Mononuclear cell (primary cell): ENCODE results near the gene RASGRF1. TPM values are rescaled to one million over a fixed set of nuclear protein-coding genes. Genes with fewer than 3 reads are reported as not detected.
A peak's percentile ranks its signal among the peaks of the same experiment; 100 is the strongest.

ENCODE experiments used
- H3K27me3 ChIP-seq: 2 replicates; pipeline ENCODE4 v1.6.0; 2011; ENCODE audit warnings: low read length, control low read depth; ENCODE audit not compliant: insufficient read depth
- H3K4me1 ChIP-seq: 2 replicates; pipeline ENCODE4 v1.5.1; 2011; ENCODE audit warnings: mild to moderate bottlenecking, low read length, control low read depth; ENCODE audit not compliant: insufficient read depth
- H3K4me3 ChIP-seq: 2 replicates; pipeline ENCODE4 v1.5.1; 2011; ENCODE audit warnings: mild to moderate bottlenecking, low read length, moderate library complexity
- H3K9me3 ChIP-seq: 2 replicates; pipeline ENCODE4 v1.5.1; 2011; ENCODE audit warnings: low read depth, mild to moderate bottlenecking, control low read depth, low read length
- total RNA-seq: library from RNA; depleted of rRNA; stranded (reverse); fragments of >200 nt; gene quantifications from one replicate; pipeline ENCODE4 v1.2.3, GENCODE V29; 2012

Gene RASGRF1
- total RNA-seq, 1 donor = not detected

DNA sequence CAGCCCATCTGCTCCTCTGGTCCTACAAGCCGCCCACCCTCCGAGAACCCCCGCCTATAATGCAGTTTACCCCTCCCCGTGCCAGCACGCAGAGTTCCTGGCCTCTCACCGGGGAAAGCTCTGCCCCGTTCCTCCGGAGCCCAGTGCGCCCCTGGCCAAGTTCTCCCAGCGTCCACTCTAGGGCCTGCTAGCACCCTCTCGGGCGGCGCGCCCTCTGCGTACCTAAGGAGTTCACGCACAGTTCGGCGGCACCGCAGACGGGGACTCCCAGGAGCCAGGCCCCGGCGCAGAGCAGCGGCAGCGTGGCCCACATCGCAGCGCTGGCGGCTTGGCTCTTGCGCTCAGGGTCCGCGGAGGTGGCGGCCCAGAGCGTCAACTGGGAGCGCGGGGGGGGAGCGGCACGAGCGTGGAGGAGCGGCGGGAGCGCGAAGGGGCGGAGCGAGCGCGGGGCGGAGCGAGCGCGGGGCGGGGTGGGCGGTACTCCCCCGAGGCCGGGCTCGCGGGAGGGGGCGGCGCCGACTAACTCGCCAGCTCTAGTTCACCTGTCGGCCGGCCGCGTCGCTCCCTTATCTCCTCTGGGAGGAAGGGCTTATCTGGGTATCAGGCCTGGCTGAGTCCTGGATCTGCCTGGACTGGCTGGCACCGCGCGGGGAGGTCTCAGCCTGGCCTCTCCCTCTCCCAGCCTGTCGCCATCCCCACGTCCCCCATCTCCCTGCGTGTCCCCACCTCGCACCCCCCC is 145.7 kb downstream of the RASGRF1 start, which contains the start of gene CTSH:
TSS of gene CTSH (minus strand) at position 378 of the 739 bp plus-strand sequence. CDS start at position 313, 65 bp downstream.
- Histone ChIP-seq H3K4me3 (peak within 1 kb of the TSS; percentile 62), H3K27me3 (no peaks in the 10 kb centered on the region), H3K9me3 (no peaks in the 10 kb centered on the region), H3K4me1 (peaks cover 39% of the 10 kb centered on the region)

DNA sequence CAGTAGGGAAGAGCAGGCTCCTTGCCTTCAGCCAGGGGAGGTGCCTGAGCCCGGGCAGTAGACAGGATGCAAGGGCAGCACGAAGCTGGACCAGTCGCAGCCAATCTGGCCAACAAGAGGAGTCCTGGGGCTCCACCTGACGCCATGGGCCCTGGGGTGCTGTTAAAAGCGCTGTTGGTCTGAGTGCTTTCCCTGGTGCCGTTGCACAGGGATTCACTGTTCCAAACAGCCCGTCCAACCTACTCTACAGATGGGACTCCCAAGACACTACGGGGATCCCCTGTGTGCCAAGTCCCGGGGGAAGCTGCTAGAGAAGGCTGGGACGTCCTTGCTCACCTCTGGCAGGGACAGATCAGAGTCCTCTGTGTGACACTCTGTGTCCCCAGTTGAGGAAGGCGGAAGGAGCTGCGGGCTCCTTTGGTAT is 146.4 kb downstream of the RASGRF1 start:
- Histone ChIP-seq H3K27me3 (no peaks in the 10 kb centered on the region), H3K4me3 (peak overlapping the region; percentile 62), H3K9me3 (no peaks in the 10 kb centered on the region), H3K4me1 (peaks cover 45% of the 10 kb centered on the region)

DNA sequence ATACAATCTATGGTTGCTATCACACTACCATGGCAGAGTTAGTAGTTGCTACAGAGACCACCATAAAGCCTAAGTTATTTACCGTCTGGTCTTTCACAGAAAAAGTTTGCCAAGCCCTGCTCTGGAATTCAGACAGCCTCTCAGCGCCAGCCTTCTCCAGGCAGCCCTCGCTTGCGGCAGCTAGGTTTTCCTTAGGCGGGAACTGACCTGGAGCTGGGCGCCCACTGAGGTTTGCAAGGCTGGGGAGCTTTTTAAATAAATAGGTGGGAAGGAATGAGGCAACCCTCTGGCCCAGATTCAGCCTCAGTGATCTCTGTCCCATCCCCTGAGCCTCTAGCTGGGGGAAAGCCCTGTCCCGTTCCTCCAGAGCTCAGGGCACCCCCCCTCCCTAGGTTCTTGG is 146.9 kb downstream of the RASGRF1 start:
- no peaks in the 10 kb centered on the region for H3K27me3 ChIP-seq
- H3K9me3 ChIP-seq = no peaks in the 10 kb centered on the region
- H3K4me3 ChIP-seq = peak overlapping the region; percentile 62
- H3K4me1 ChIP-seq = peaks cover 50% of the 10 kb centered on the region

DNA sequence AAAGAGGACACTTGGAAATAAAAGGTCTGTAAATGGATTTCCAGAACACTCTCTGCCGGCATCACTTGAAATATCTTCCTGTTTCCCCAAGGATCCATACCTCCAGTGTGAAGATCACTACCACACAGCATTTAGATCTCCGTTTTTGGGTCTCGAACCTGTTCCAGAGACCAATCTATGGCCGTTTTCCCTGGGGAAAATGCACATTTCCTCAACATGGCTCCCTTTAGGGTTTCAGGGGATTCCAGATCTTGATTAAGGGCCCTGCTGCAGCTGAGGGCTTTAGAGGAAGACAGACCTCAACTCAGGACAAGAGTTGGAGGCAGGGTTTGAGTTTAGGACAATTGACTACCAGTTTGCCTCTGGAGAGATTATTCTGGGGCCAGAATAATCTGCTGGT is 147.8 kb downstream of the RASGRF1 start:
- Histone ChIP-seq H3K9me3 (no peaks in the 10 kb centered on the region), H3K4me3 (no peak overlapping the region), H3K4me1 (peaks cover 60% of the 10 kb centered on the region), H3K27me3 (no peaks in the 10 kb centered on the region)

DNA sequence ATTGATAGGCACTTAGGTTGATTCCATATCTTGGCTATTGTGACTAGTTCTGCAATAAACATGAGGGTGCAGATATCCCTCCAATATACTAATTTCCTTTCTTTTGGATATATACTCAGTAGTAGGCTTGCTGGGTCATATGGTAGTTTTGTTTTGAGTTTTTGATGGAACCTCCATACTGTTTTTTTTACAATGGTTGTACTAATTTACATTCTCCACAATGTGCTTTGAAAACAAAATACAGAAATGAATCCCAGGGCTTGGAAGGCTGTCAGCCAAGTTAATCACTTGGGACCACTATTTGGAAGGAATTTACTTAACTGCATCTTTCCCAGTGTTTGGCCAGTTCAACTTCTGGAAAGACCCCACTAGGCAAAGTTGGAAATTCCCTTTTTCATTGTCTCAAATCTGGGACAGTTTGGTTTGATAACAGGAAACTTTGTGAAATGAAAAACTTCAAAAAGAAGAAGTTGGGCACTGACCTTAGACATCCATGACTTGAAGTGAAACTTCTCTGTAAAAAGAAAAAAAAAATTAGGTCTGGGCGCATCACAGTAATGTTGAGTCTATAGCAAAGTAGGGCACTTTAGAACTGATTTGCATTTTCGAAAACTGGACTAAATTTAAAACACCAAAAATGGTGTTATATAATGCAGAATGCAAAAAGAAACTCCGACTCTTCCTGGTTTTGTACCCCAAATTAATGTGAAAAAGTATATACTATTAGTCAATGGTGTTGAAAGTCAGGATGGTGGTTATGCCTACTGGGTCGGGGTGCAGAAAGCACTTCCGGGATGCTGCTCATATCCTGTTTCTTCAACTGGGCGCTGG is 151.7 kb downstream of the RASGRF1 start:
- Histone ChIP-seq H3K4me1 (peaks cover 83% of the 10 kb centered on the region), H3K27me3 (no peaks in the 10 kb centered on the region), H3K4me3 (no peak overlapping the region), H3K9me3 (no peaks in the 10 kb centered on the region)

DNA sequence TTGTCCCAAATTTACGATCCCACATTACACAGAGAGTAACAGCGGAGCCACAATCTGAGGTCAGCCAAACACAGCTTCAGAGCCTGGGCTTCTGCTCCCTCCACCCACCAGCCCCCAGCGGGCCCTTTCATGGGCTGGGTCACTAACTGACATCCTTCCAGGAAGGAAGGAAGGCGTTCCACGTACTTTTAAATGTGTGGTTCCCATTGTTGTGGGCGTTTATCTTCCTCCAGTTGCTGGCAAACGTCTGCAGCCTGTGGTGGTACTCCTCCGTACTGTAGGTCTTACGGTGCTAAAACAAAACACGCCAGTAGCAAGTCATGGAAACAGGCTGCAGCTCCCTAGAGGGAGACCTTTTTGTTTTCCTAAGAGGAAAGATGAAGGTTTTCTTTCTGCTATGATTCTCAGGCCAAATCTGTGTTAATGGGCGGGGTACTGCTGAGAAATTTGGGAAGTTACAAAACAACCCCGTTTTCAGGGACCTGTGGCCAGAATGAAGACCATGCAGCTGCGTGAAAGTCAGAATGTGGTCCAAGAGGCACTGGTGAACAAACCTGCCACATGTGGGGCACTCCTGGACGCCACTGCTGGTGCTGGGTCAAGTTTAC is 153.3 kb downstream of the RASGRF1 start:
- Histone ChIP-seq H3K9me3 (no peaks in the 10 kb centered on the region), H3K4me1 (peaks cover 67% of the 10 kb centered on the region), H3K4me3 (no peak overlapping the region), H3K27me3 (no peaks in the 10 kb centered on the region)

DNA sequence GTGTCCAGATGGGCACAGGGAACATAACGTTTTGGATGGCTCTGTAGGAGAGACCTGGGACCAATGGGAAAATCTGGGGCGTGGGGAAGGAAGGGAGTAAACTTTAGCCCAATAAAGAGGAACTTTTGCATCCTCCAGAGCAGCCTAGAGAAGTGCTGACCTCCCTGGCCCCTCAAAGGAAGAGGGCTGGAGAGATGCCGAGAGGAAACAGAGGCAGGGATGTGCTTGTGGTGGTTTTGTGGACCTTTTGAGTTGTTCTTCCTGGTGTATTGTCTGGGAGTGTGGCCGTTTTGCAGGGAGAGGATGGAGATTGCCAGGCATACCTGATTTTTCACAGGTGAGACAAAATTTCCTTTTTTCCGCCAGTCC is 155.9 kb downstream of the RASGRF1 start:
- H3K27me3 ChIP-seq = no peaks in the 10 kb centered on the region
- H3K4me1 ChIP-seq = peaks cover 50% of the 10 kb centered on the region
- H3K9me3 ChIP-seq = no peaks in the 10 kb centered on the region
- no peak overlapping the region for H3K4me3 ChIP-seq

DNA sequence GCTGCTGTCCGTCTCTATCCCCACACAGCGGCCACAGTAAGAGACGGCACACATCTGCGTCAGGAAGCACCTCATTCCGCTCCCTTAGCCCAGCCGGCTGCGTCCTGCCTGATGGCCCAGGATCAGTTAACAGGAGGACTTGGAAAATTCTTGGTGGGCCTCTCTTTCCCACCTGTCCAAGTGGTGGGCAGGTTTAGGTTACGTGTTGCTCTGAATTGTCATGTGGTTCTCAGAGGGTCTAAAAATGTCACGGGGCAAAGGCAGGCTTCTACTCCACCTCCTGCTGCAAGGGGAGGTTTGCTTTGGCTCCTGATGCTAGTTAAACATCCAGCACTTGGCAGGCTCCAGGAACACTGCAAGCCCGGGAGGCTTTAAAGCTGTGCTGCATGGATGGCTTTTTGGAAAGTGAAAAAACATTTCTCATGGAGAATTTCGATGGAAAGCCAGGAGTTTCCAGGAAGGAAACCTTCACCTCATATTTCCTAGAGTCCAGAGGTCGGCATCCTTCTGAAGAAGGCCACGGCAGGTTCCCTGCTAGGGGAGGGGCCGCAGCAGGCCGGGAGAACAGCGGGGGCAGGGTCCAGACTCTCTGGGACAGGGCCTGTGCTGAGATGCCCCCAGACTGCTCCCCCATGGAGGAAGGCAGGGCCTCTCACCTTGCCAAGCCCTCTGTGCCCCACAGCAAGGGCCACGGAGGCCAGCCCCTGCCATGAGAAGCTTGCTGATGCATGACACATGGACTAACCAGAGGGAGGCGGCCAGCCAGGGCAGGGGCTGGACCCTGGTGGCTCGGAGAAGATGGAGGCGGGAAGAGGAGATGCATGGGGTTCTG is 156.5 kb downstream of the RASGRF1 start:
- Histone ChIP-seq H3K4me3 (no peak overlapping the region), H3K4me1 (peaks cover 44% of the 10 kb centered on the region), H3K27me3 (no peaks in the 10 kb centered on the region), H3K9me3 (no peaks in the 10 kb centered on the region)

DNA sequence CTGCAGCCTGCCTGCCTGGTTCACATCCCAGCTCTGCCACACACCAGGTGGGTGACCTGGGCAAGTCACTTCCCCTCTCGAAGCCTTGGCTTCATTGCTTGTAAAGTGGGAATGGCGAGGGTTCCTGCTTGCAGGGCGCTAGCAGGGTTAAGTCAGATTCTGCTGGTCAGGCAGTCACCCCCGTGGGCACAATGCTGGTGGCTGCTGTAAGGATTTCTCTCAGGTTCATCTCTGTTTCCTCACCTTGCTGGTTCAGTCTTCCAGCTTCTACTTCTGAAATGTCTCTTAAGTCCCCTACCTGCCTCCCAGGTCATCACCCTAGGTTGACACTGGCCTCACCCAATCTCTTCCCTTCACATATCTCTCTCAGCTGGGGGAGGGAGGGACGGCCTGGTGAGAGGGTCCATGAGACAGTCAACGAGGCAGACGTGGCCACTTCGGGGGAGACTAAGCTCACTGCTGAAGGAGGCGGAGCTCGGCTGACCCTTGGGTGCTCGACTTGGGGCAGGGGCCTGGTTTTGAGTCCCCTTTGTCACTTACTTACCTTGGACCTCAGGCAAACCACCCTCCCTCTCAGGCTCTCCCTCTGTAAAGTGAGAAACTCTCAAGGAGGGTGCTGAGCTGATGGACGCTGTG is 157.3 kb downstream of the RASGRF1 start:
- Histone ChIP-seq H3K9me3 (no peaks in the 10 kb centered on the region), H3K4me3 (no peak overlapping the region), H3K27me3 (no peaks in the 10 kb centered on the region), H3K4me1 (peaks cover 37% of the 10 kb centered on the region)

DNA sequence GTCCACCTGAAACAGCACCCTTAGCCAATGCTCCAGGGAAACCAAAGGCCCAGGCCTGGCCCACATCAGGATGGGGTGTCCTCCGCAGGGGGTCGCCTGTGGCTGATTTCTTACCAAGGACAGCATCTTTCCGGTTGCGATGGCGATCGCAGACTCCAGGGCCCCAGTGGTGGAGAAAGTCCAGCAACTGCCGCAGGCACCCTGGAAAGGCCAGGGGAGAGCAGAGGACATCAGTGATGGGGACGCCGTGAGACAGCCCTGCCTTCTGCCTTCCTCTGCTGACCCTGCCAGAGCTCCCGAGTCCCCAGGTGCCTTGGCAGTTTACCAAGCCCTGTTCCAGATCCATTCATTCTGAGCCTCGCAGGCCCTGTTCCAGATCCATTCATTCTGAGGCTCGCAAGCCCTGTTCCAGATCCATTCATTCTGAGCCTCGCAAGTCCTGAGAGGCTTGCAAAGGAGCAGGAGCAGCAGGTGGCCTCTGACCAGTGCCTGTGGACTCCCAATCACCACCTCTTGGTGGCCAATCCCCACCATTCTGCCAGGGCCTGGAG is 158.2 kb downstream of the RASGRF1 start:
- Histone ChIP-seq H3K4me3 (no peak overlapping the region), H3K9me3 (no peaks in the 10 kb centered on the region), H3K4me1 (peaks cover 36% of the 10 kb centered on the region), H3K27me3 (no peaks in the 10 kb centered on the region)

DNA sequence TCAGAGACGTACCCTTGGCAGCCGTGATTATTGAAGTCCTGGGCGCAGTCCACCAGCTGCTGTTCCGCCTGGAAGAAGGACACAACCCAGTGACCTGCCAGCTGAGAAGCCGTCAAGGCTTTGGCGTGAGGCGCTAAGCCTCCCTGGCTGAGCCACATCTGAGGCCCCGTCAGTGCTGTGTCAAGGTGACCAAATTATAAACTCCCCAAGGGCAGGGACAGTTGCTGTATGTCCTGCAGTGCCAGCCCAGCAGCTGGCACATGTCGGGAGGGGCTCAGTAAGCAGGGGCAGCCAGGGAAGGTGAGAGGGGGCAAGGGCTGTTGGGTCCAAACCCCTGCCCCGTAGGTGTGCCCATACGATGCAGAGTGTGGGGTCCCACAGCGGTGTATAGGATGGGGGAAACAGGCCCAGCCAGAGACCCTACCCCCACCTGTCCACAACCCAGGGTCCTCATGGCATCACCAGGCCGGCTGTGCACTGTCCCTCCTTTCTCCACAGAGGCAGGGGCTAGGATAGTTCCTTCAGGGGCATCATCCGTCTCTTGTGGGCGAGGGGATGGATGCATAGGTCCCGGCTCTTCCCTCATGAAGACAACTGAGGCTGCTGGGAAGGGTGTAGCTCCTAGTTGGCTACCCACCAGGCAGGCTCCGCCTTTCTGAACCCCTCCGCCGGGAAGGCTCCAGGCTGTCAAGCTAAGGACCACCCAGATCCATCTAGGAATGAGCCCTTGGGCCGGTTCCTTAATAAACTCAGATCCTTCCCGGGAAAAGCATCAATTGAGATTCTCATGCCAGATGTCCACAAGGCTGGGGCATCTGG is 158.9 kb downstream of the RASGRF1 start:
- Histone ChIP-seq H3K4me3 (no peak overlapping the region), H3K9me3 (no peaks in the 10 kb centered on the region), H3K27me3 (no peaks in the 10 kb centered on the region), H3K4me1 (peaks cover 35% of the 10 kb centered on the region)

DNA sequence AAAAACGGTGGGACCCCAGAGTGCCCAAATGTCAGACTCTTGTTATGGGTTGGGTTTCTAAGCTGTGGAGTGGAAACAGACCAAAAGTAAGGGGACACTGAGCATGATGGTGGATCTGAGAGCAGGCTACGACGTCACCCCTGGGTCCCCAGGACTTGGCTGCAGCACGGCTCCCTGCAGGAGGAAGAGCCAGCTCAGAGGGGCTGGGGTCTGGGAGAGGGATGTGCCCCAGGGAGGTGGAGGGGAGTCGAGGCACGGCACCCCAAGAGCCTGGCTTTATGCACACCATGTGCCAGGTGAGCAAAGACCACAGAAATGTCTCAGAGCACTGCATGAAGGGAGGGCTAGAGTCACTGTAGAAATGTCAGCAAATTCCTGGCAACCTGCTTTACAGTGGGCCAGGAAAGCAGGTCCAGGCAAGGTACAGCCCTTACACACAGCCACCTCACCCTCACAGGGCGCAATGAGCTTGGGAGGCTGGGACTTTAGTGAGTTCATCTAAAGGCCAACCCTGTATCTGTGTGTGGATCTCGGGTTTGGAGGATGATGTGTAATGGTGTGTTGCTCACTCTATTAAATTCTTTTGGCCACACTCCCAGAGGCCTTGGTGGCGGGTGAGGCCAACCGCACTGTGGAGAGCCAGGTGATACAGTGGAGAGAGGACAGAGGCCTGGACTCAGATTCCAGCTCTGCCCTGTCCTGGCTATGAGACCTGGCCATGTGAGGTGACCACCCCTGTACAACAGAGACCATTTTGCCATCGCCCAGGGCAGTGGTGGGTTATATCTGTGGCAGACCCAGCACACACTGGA is 159.8 kb downstream of the RASGRF1 start:
- peaks cover 31% of the 10 kb centered on the region for H3K4me1 ChIP-seq
- H3K4me3 ChIP-seq = no peak overlapping the region
- H3K9me3 ChIP-seq = no peaks in the 10 kb centered on the region
- no peaks in the 10 kb centered on the region for H3K27me3 ChIP-seq
